K562 treated with DMSO at 1 percent for 4 hours (cell line): ENCODE measurements around the gene HDX. TPM values are rescaled to one million over a fixed set of nuclear protein-coding genes. Genes with fewer than 3 reads are reported as not detected.

Experiments used
- total RNA-seq: library from RNA; unstranded; fragments of 300-600 nt; gene quantifications from 2 replicates; pipeline ENCODE4 v1.2.3, GENCODE V29; 2022; ENCODE audit not compliant: insufficient read depth

The HDX gene
- total RNA-seq: not detected in 2 replicates

DNA sequence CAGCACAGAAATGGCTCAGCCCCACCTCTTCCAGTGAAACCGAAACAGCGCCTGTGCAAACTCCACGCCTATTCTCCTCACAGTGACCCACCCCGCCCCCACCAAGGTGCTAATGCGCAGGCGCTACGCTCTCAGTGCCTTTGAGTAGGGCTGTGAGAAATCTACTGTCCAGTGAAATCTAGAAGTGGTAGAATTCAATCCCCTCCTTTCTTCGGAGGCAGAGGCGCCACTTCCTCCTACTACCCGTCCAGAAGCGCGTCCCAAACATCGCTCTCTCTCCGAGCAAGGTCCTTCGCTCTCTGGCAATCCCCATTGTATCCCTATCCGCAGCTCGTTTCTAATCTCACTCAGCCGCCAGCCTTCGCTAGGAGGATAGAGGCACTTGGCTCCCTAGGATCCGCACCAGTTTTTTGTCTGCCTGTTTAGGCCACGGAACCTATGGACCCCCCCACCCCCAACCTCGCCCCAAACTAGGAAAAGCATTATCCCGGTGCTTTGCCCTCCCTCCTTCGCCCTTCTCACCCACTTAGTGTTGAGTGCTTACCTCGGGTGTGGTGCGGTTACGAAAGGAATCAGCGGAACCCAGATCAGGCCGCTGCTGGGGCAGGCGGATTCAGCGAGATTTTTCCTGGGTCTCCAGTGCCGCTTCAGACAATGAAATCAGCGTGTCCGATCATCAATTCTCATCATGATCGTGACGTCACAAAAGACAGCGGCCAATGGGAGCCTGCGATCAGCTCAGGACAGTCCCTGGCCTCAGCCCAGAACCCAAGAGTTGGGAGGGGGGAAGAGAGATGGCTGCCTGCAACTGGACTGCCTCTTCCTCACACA is at the start of gene HDX:
TSS of gene HDX (minus strand) at position 656 of the 831 bp plus-strand sequence. CDS start 27,056 bp downstream, outside the sequence.

